Body of pancreas (tissue), 4 donors: ENCODE measurements around the gene ZDHHC13. TPM values are rescaled to one million over a fixed set of nuclear protein-coding genes. Genes with fewer than 3 reads are reported as not detected.
A peak's percentile ranks its signal among the peaks of the same experiment; 100 is the strongest.

Source experiments
- ATAC-seq: fragments of 150-250 bp; one replicate; pipeline ENCODE4 v1.9.1; 2016
- DNase-seq, 4 donors: peaks; one replicate each; pipeline ENCODE4 v3.0.0-alpha.2; 2019
- H3K27ac ChIP-seq, 4 donors: fragments of 200-600 bp; sonication (generic); 1 replicate in 3 of 4; 2 replicates in 1 of 4; pipeline versions ENCODE4 v1.5.1 to v1.6.1; 2016 to 2019; ENCODE audit warnings: mild to moderate bottlenecking in 1 of 4, mixed read lengths in 1 of 4, moderate library complexity in 1 of 4
- H3K27me3 ChIP-seq, 2 donors: fragments of 200-600 bp; sonication (generic); one replicate each; pipeline ENCODE4 v1.6.0; 2016; ENCODE audit warnings: mild to moderate bottlenecking in 1 of 2
- H3K36me3 ChIP-seq, 2 donors: fragments of 200-600 bp; sonication (generic); replicated peaks in 1 of 2; 2 replicates each; pipeline ENCODE4 v1.5.1; 2016; ENCODE audit warnings: low read depth in 2 of 2; ENCODE audit not compliant: insufficient read depth in 1 of 2
- H3K4me1 ChIP-seq: fragments of 200-600 bp; sonication (generic); one replicate; pipeline ENCODE4 v1.6.0; 2016
- H3K4me3 ChIP-seq, 2 donors: fragments of 200-600 bp; sonication (generic); 1 replicate in 1 of 2; 2 replicates in 1 of 2; pipeline ENCODE4 v1.5.1; 2016 to 2019
- H3K9me3 ChIP-seq, 3 donors: fragments of 200-600 bp; sonication (generic); 1 replicate in 2 of 3; 2 replicates in 1 of 3; pipeline ENCODE4 v1.5.1; 2016
- CTCF ChIP-seq, 7 experiments: fragments of 450-650 bp in 4 of 7; fragments of 200-600 bp in 3 of 7; sonication (generic) in 3 of 7; IDR thresholded peaks; one replicate each; pipeline ENCODE4 v1.5.1; 2016 to 2019; ENCODE audit warnings: antibody characterized with exemption in 7 of 7
- POLR2A ChIP-seq, 3 donors: fragments of 450-650 bp; IDR thresholded peaks; one replicate each; pipeline ENCODE4 v1.6.1; 2016; ENCODE audit warnings: antibody characterized with exemption in 3 of 3, mild to moderate bottlenecking in 2 of 3
- WGBS, 2 donors: methylation state at CpG; one replicate each; pipeline ENCODE4 v1.1.5; 2017; 5-methylcytosine and 5-hydroxymethylcytosine counted together
- intact Hi-C: fragments of 100-400 bp; cut with DNase I; formaldehyde crosslinking; loops from one replicate; pipeline ENCODE4 v1.15.1; 2023
- total RNA-seq, 2 donors: library from RNA; depleted of rRNA; stranded (reverse); fragments of >200 nt; gene quantifications; one replicate each; pipeline ENCODE4 v1.1.0, GENCODE V29; 2016

The ZDHHC13 gene
- total RNA-seq, 2 donors from 2014 or later = 12.2 to 16.9 TPM

DNA sequence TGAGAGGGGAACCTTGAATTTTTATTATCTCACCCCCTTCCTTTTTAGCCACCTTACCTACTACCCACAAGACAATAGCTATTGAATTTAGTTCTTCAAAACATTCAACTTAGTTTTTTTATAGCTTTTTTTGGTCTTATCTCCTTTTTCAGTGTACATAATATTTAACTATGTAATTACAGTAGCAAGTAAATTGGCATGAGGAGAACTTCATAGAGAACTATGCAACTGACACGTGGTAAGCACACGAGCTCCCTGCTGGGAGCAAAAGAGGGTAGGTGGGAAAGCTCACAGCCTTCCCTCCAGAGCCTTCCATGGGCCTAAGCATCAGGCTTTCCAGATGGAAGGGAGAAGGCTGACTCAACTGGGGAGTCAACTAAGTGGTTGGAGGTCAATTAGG lies 22.1 kb upstream of the ZDHHC13 start:
- 55 to 75% methylated on average over 2 of the region's 2 CpGs for WGBS, 2 donors
- DNase-seq = no peak
- intact Hi-C loops = no loop called here
- H3K27me3 ChIP-seq = no peaks in the 10 kb centered on the region
- no peaks in the 10 kb centered on the region for H3K9me3 ChIP-seq
- TF ChIP-seq CTCF (IDR thresholded peaks at IDR 0.05) = no peak
- no peak for TF ChIP-seq POLR2A (IDR thresholded peaks at IDR 0.05)
- H3K27ac ChIP-seq = no peak overlapping the region
- no peaks in the 10 kb centered on the region for H3K36me3 ChIP-seq
- no peak overlapping the region for H3K4me3 ChIP-seq
- H3K4me1 ChIP-seq = no peaks in the 10 kb centered on the region
- no peak for ATAC-seq

- TF ChIP-seq CTCF (IDR thresholded peaks at IDR 0.05) (no peak), POLR2A (IDR thresholded peaks at IDR 0.05) (no peak)
- WGBS, 2 donors = 96 to 98% methylated on average over 3 of the region's 3 CpGs
- Histone ChIP-seq H3K9me3 (no peaks in the 10 kb centered on the region), H3K4me3 (no peak overlapping the region), H3K27me3 (no peaks in the 10 kb centered on the region), H3K36me3 (no peaks in the 10 kb centered on the region), H3K4me1 (peaks cover 21% of the 10 kb centered on the region), H3K27ac (no peak overlapping the region)
- intact Hi-C loops = no loop called here
- ATAC-seq (no peak), DNase-seq (no peak)
Measured at GRCh38 chr11:19099093-19099492, 17.9 kb upstream of the ZDHHC13 start.

DNA sequence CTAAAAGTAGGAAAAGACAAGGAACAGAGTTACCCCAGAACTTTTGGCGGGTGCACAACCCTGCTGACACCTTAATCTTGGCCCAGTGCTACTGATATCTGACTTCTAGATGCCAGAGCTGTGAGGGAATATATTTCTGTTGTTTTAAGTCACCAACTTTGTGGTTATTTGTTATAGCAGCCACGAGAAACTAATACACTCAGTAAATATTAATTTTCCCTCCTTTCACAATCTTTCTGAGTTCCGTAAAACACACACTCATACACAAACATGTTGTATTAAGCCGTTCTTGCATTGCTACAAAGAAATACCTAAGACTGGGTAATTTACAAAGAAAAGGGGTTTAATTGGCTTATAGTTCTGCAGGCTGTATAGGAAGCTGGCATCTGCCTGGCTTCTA lies 16.1 kb upstream of the ZDHHC13 start:
- no peaks in the 10 kb centered on the region for H3K9me3 ChIP-seq
- no peak overlapping the region for H3K27ac ChIP-seq
- peaks cover 21% of the 10 kb centered on the region for H3K4me1 ChIP-seq
- H3K4me3 ChIP-seq = no peak overlapping the region
- DNase-seq (no peak), ATAC-seq (no peak)
- intact Hi-C loops = no loop called here
- H3K27me3 ChIP-seq = no peaks in the 10 kb centered on the region
- TF ChIP-seq CTCF (IDR thresholded peaks at IDR 0.05) = no peak
- no peak for TF ChIP-seq POLR2A (IDR thresholded peaks at IDR 0.05)
- no peaks in the 10 kb centered on the region for H3K36me3 ChIP-seq
- 90 to 95% methylated on average over 4 of the region's 4 CpGs for WGBS, 2 donors

GRCh38 chr11:19101796-19102520 lies 15.0 kb upstream of the ZDHHC13 start:
- no peaks in the 10 kb centered on the region for H3K9me3 ChIP-seq
- H3K36me3 ChIP-seq = no peaks in the 10 kb centered on the region
- TF ChIP-seq CTCF (IDR thresholded peaks at IDR 0.05) (no peak), POLR2A (IDR thresholded peaks at IDR 0.05) (no peak)
- intact Hi-C loops = no loop called here
- WGBS, 2 donors = 25 to 33% methylated on average over 4 of the region's 4 CpGs
- ATAC-seq (no peak), DNase-seq (no peak)
- peaks cover 21% of the 10 kb centered on the region for H3K4me1 ChIP-seq
- H3K27ac ChIP-seq = no peak overlapping the region
- H3K4me3 ChIP-seq = no peak overlapping the region
- H3K27me3 ChIP-seq = no peaks in the 10 kb centered on the region

- Histone ChIP-seq H3K4me1 (peaks cover 21% of the 10 kb centered on the region), H3K36me3 (no peaks in the 10 kb centered on the region), H3K4me3 (no peak overlapping the region), H3K27ac (no peak overlapping the region), H3K27me3 (no peaks in the 10 kb centered on the region), H3K9me3 (no peaks in the 10 kb centered on the region)
- peak; percentile 67 for ATAC-seq
- TF ChIP-seq CTCF (IDR thresholded peaks at IDR 0.05) (no peak), POLR2A (IDR thresholded peaks at IDR 0.05) (no peak)
- intact Hi-C loops = no loop called here
- WGBS, 2 donors = 22 to 36% methylated on average over 1 of the region's 1 CpG
- peak in 3 of 4 donors; percentile 24 to 34 (median 31) for DNase-seq
Measured at GRCh38 chr11:19102521-19102900, 14.5 kb upstream of the ZDHHC13 start.
